Activated CD8-positive, alpha-beta memory T cell treated with anti-CD3 and anti-CD28 coated beads, Interleukin-2, amount 10 ng/mL, durations not matched to agents 7 days and 5 days (primary cell): Measurements from ENCODE around the gene C17orf78. TPM values are rescaled to one million over a fixed set of nuclear protein-coding genes. Genes with fewer than 3 reads are reported as not detected.

Source experiments
- ATAC-seq: fragments of 150-1000 bp; cut with Tn5 transposase; one replicate; pipeline ENCODE4 v1.10.0; 2021; ENCODE audit warnings: moderate library complexity
- CTCF ChIA-PET: fragments of 350-600 bp; sonication (Branson Sonifier 250); formaldehyde crosslinking; loops from one replicate; lab custom pipeline; 2021; ENCODE audit warnings: antibody characterized with exemption; lab: Charles Lee
- DNase-seq: peaks from one replicate; pipeline ENCODE4 v3.0.0-alpha.2; 2020
- H3K27ac Mint-ChIP-seq: one replicate; pipeline ENCODE4 v1.8.0; 2021; ENCODE audit warnings: mild to moderate bottlenecking, mixed read lengths
- H3K27me3 Mint-ChIP-seq: one replicate; pipeline ENCODE4 v1.8.0; 2021; ENCODE audit warnings: mixed read lengths
- H3K36me3 Mint-ChIP-seq: one replicate; pipeline ENCODE4 v1.8.0; 2021; ENCODE audit warnings: mild to moderate bottlenecking, mixed read lengths
- H3K4me1 Mint-ChIP-seq: one replicate; pipeline ENCODE4 v1.8.0; 2021; ENCODE audit warnings: mixed read lengths
- H3K4me3 Mint-ChIP-seq: one replicate; pipeline ENCODE4 v1.8.0; 2021; ENCODE audit warnings: mild to moderate bottlenecking, moderate library complexity, mixed read lengths
- H3K9me3 Mint-ChIP-seq: one replicate; pipeline ENCODE4 v1.8.0; 2022; ENCODE audit warnings: low read depth, mixed read lengths
- total RNA-seq, 2 experiments: library from RNA; stranded (reverse); gene quantifications; one replicate each; pipeline ENCODE4 v1.2.3, GENCODE V29; 2021

The C17orf78 gene
- total RNA-seq, 2 experiments from 2014 or later, result not detected

GRCh38 chr17:37359682-37360188 lies 16.1 kb upstream of the C17orf78 start:
- DNase-seq (no peak), ATAC-seq (no peak)
- Mint-ChIP-seq H3K4me3 (peak overlapping the region; percentile 39), H3K4me1 (peaks cover 25% of the 10 kb centered on the region), H3K36me3 (peaks cover 3% of the 10 kb centered on the region), H3K27me3 (no peaks in the 10 kb centered on the region), H3K27ac (peak overlapping the region; percentile 66), H3K9me3 (no peaks in the 10 kb centered on the region)
- CTCF ChIA-PET, result interaction anchor here (0.7 to 2.8 kb wide), 3 partner anchors 13 to 37 kb away, joined by 3 to 23 read pairs (median 4); no protein-coding TSS in a partner anchor

GRCh38 chr17:37360632-37361031 lies 15.2 kb upstream of the C17orf78 start:
- H3K4me1 Mint-ChIP-seq, result peaks cover 25% of the 10 kb centered on the region
- DNase-seq (no peak), ATAC-seq (no peak)
- CTCF ChIA-PET, result interaction anchor here (1.0 kb wide), 1 partner anchor 13 kb away, joined by 4 read pairs; no protein-coding TSS in a partner anchor
- H3K27ac Mint-ChIP-seq, result no peak overlapping the region
- peaks cover 3% of the 10 kb centered on the region for H3K36me3 Mint-ChIP-seq
- H3K27me3 Mint-ChIP-seq, result no peaks in the 10 kb centered on the region
- no peaks in the 10 kb centered on the region for H3K9me3 Mint-ChIP-seq
- H3K4me3 Mint-ChIP-seq, result no peak overlapping the region

GRCh38 chr17:37361543-37361942 lies 14.2 kb upstream of the C17orf78 start:
- CTCF ChIA-PET, result interaction anchor here (0.6 to 1.2 kb wide), 3 partner anchors 12 to 42 kb away, joined by 3 to 4 read pairs (median 3); no protein-coding TSS in a partner anchor
- Mint-ChIP-seq H3K27me3 (no peaks in the 10 kb centered on the region), H3K4me3 (no peak overlapping the region), H3K9me3 (no peaks in the 10 kb centered on the region), H3K4me1 (peaks cover 25% of the 10 kb centered on the region), H3K36me3 (peaks cover 3% of the 10 kb centered on the region), H3K27ac (no peak overlapping the region)
- DNase-seq (no peak), ATAC-seq (no peak)

- Mint-ChIP-seq H3K4me3 (no peak overlapping the region), H3K36me3 (no peaks in the 10 kb centered on the region), H3K4me1 (no peaks in the 10 kb centered on the region), H3K9me3 (no peaks in the 10 kb centered on the region), H3K27ac (no peak overlapping the region), H3K27me3 (no peaks in the 10 kb centered on the region)
- CTCF ChIA-PET, result interaction anchor here (0.7 kb wide), 1 partner anchor 8 kb away, joined by 3 read pairs; no protein-coding TSS in a partner anchor
- ATAC-seq, result no peak
- no peak for DNase-seq
Measured at GRCh38 chr17:37365589-37365988, 10.2 kb upstream of the C17orf78 start.

DNA sequence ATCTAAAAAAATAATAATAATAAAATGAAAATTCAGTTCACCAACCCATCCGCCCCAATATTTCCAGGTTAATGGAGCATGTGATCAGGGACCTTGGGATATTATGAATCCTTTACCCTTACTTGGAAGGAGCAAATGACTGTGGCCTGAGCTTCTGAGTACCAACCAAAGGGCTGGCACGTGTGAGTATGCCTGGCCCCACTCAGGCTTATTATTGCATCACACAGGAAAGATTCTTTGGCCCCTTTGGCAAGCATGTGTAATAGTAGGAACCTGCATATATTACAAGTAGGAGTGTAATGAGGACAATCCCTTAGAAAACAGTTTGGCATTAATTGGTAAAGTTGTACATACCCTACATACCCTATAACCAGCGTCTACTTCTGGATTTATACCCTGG lies 7.2 kb upstream of the C17orf78 start:
- Mint-ChIP-seq H3K27me3 (no peaks in the 10 kb centered on the region), H3K9me3 (no peaks in the 10 kb centered on the region), H3K4me3 (no peak overlapping the region), H3K27ac (no peak overlapping the region), H3K4me1 (peaks cover 8% of the 10 kb centered on the region), H3K36me3 (no peaks in the 10 kb centered on the region)
- CTCF ChIA-PET, result no interaction called here
- ATAC-seq (no peak), DNase-seq (no peak)

DNA sequence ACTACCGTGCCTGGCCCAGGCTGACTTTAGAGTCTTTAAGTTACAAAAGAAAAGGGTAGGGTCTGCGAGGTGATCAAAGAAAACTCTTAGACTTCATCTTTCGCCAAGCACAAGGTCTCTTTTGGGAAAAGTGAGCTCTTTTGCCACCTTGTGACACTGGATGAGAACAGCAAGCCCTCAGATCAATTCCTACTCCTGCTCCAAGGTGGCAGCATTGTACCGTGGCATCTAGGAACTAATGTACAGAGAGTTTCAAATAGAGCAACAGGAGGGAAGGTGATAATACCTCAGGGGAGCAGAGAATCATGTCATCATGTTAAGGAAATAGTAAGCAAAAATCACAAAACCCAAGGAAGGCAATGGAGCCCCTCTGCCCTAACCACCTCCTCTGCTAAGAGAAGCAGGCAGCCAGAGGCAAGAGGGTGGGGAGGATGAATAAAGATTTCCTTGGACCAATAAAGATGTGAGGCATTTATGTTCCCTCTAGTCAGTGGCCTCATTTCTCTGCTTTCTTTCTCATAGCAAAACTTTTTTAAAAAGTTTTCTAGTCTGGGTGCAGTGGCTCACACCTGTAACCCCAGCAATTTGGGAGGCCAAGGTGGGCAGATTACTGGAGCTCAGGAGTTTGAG lies 2.1 kb upstream of the C17orf78 start:
- ATAC-seq (peak; percentile 98), DNase-seq (peak; percentile 85)
- peaks cover 2% of the 10 kb centered on the region for H3K27me3 Mint-ChIP-seq
- no peak overlapping the region for H3K27ac Mint-ChIP-seq
- H3K4me3 Mint-ChIP-seq, result no peak overlapping the region
- CTCF ChIA-PET, result interaction anchor here (0.6 to 1.8 kb wide), 56 partner anchors 8 to 772 kb away, joined by 3 to 40 read pairs (median 4); partner anchors contain the start of genes ACACA, MRM1, SYNRG and TADA2A
- peaks cover 1% of the 10 kb centered on the region for H3K36me3 Mint-ChIP-seq
- H3K4me1 Mint-ChIP-seq, result peaks cover 10% of the 10 kb centered on the region
- H3K9me3 Mint-ChIP-seq, result no peaks in the 10 kb centered on the region

GRCh38 chr17:37382056-37382455 lies 6.3 kb downstream of the C17orf78 start:
- no peak for DNase-seq
- no peaks in the 10 kb centered on the region for H3K9me3 Mint-ChIP-seq
- H3K36me3 Mint-ChIP-seq, result peaks cover 1% of the 10 kb centered on the region
- H3K4me1 Mint-ChIP-seq, result no peaks in the 10 kb centered on the region
- no peak overlapping the region for H3K27ac Mint-ChIP-seq
- H3K4me3 Mint-ChIP-seq, result no peak overlapping the region
- CTCF ChIA-PET, result interaction anchor here (1.4 to 1.6 kb wide), 2 partner anchors 8 to 15 kb away, joined by 3 to 8 read pairs; no protein-coding TSS in a partner anchor
- no peak for ATAC-seq
- H3K27me3 Mint-ChIP-seq, result peaks cover 2% of the 10 kb centered on the region

DNA sequence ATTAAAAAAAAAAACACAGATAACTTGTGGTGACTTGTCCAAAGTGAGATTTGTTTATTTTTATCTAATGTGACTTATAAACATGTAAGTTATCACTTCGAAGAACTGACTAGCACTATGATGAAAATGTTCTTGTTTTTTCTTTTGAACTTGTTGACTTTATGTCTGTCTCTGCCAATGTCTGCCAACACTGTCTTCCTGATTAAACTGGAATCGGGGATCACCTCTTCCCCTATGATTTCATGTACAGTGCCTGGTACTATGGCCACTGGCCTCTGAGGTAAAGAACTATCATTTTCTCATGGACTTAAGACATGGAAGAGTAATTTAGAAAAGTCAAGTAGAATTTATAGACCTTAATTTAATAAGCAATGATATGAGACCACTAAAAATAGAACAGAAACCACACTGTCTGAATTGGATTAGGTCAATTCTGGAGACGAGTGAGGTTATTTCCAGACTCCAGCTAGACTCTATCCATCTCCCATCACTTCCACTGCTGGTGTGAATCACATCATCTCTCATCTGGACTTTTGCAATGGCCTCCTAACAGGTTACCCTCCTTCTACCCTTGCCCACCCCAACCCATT lies 8.9 kb downstream of the C17orf78 start:
- no peak for DNase-seq
- Mint-ChIP-seq H3K4me1 (no peaks in the 10 kb centered on the region), H3K27me3 (no peaks in the 10 kb centered on the region), H3K4me3 (no peak overlapping the region), H3K9me3 (no peaks in the 10 kb centered on the region), H3K27ac (no peak overlapping the region), H3K36me3 (no peaks in the 10 kb centered on the region)
- CTCF ChIA-PET, result interaction anchor here (2.3 kb wide), 1 partner anchor 11 kb away, joined by 12 read pairs; no protein-coding TSS in a partner anchor
- no peak for ATAC-seq

- no peak for ATAC-seq
- H3K36me3 Mint-ChIP-seq, result no peaks in the 10 kb centered on the region
- no peak overlapping the region for H3K4me3 Mint-ChIP-seq
- CTCF ChIA-PET, result interaction anchor here (1.3 to 2.3 kb wide), 2 partner anchors 11 to 12 kb away, joined by 7 to 12 read pairs; no protein-coding TSS in a partner anchor
- H3K27ac Mint-ChIP-seq, result no peak overlapping the region
- H3K27me3 Mint-ChIP-seq, result no peaks in the 10 kb centered on the region
- no peaks in the 10 kb centered on the region for H3K9me3 Mint-ChIP-seq
- H3K4me1 Mint-ChIP-seq, result no peaks in the 10 kb centered on the region
- no peak for DNase-seq
Measured at GRCh38 chr17:37385474-37385990, 9.7 kb downstream of the C17orf78 start.

DNA sequence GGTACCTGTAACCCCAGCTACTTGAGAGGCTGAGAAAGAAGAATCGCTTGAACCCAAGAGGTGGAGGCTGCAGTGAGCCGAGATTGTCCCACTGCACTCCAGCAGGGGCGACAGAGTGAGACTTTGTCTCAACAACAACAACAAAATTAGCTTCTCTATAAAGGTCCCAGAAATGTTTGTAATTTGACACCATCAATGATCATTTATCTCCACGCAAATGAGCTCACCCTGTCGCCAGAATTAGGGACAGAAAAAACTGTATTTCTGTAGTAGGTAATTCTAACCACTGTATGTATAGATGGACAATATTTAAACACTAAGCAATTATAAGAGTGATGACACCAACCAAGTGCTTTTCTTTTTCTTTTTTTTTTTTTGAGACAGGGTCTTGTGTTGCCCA lies 10.7 kb downstream of the C17orf78 start:
- no peaks in the 10 kb centered on the region for H3K9me3 Mint-ChIP-seq
- no peaks in the 10 kb centered on the region for H3K27me3 Mint-ChIP-seq
- DNase-seq (no peak), ATAC-seq (no peak)
- H3K27ac Mint-ChIP-seq, result no peak overlapping the region
- no peaks in the 10 kb centered on the region for H3K36me3 Mint-ChIP-seq
- no peak overlapping the region for H3K4me3 Mint-ChIP-seq
- CTCF ChIA-PET, result interaction anchor here (1.3 to 2.3 kb wide), 4 partner anchors 10 to 13 kb away, joined by 3 to 12 read pairs (median 8); partner anchors contain the start of gene C17orf78
- H3K4me1 Mint-ChIP-seq, result peaks cover 4% of the 10 kb centered on the region

DNA sequence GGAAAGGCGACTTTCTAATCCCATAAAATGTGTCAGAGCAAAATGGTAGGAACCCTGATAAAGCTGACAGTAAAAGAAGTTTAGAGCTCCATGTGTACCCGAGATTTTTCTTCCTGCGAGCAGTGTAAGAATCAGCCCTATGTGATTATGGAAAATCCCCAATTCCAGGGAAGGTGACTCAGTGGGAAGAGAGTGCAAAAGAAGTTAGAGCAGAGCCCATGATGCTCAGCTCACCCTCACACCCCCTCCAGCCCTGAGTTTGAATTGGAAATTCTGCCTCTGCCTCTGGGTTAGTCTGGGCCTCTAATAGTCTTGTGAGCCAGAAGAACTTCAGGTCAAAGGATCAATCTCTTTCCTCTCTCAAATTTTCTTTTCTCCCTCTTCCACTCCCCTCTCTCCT lies 12.5 kb downstream of the C17orf78 start:
- ATAC-seq (no peak), DNase-seq (no peak)
- H3K27me3 Mint-ChIP-seq, result no peaks in the 10 kb centered on the region
- no peaks in the 10 kb centered on the region for H3K9me3 Mint-ChIP-seq
- H3K36me3 Mint-ChIP-seq, result no peaks in the 10 kb centered on the region
- peaks cover 20% of the 10 kb centered on the region for H3K4me1 Mint-ChIP-seq
- H3K4me3 Mint-ChIP-seq, result no peak overlapping the region
- H3K27ac Mint-ChIP-seq, result no peak overlapping the region
- CTCF ChIA-PET, result interaction anchor here (1.7 kb wide), 1 partner anchor 14 kb away, joined by 8 read pairs; no protein-coding TSS in a partner anchor

DNA sequence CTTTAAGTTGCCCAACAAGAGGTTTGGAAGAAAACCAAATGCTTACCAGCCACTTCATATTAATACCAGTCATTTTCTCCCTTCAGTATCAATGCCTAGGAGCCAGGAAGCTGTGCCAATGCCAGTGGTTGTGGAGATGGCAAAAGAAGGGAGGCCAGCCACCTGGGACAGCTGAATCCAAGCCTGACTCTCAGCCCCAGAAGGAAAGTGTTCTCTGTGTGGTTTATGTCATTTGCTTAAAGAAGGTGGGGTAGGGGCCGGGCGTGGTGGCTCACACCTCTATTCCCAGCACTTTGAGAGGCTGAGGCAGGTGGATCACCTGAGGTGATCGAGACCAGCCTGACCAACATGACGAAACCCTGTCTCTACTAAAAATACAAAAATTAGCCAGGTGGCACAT lies 13.4 kb downstream of the C17orf78 start:
- CTCF ChIA-PET, result interaction anchor here (2.1 kb wide), 1 partner anchor 16 kb away, joined by 5 read pairs; no protein-coding TSS in a partner anchor
- Mint-ChIP-seq H3K27ac (no peak overlapping the region), H3K4me1 (peaks cover 22% of the 10 kb centered on the region), H3K9me3 (no peaks in the 10 kb centered on the region), H3K36me3 (no peaks in the 10 kb centered on the region), H3K27me3 (no peaks in the 10 kb centered on the region), H3K4me3 (no peak overlapping the region)
- no peak for ATAC-seq
- DNase-seq, result no peak

- Mint-ChIP-seq H3K36me3 (no peaks in the 10 kb centered on the region), H3K4me1 (peaks cover 22% of the 10 kb centered on the region), H3K27ac (no peak overlapping the region), H3K9me3 (no peaks in the 10 kb centered on the region), H3K4me3 (no peak overlapping the region), H3K27me3 (no peaks in the 10 kb centered on the region)
- DNase-seq, result no peak
- ATAC-seq, result no peak
- CTCF ChIA-PET, result interaction anchor here (0.9 to 2.1 kb wide), 4 partner anchors 12 to 32 kb away, joined by 3 to 5 read pairs (median 4); partner anchors contain the start of gene C17orf78
Measured at GRCh38 chr17:37391146-37391545, 15.4 kb downstream of the C17orf78 start.
